ENCODE measurements around the gene C11orf52.
"Not testable (repeated sequence)": the region's sequence is repeated elsewhere in the genome, so short reads cannot be mapped to it uniquely, and the experiment has no call there.

Gene C11orf52, protein sequence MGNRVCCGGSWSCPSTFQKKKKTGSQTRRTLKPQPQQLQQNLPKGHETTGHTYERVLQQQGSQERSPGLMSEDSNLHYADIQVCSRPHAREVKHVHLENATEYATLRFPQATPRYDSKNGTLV

DNA sequence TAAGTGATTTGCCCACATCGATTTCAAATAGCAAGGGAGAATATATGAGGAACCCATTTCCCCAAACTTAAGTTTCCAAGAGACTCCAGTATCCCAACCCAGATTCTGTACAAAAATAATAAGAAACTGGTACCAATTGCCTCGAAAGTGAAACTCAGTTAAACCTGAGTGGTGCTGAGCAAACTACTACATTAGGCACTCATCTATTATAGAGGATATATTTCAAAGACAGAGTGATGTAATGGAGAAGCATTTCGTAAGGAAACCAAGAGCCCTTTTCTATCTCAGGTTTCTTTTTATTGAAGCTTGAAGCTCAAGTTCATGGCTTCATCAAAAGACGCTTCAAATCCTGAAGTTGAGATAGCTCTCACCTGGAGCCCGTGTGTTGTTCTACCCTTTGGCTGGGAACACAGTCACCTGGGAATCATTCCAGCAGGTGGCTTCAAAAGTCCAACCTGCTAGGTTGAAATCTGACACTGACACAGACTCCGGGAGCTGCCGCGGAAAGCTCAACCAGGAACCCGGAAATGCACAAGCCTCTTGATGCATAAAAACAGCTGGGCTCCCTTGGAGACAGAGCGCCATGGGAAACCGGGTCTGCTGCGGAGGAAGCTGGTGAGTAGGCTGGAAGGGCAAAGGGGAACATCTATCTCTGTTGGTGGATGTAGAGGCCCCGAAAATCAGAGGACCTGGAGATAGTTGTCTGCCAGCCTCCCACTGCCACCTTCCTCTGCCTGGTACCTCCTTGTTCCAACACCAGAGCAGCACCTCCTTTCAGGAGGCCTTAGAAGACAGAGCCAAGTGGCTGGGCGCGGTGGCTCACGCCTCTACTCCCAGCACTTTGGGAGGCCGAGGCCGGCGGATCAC, at the start of gene C11orf52:
TSS of gene C11orf52 (plus strand) at position 524 of the 867 bp plus-strand sequence. CDS start at position 584, 60 bp downstream.
- DNase-seq = no peak

DNA sequence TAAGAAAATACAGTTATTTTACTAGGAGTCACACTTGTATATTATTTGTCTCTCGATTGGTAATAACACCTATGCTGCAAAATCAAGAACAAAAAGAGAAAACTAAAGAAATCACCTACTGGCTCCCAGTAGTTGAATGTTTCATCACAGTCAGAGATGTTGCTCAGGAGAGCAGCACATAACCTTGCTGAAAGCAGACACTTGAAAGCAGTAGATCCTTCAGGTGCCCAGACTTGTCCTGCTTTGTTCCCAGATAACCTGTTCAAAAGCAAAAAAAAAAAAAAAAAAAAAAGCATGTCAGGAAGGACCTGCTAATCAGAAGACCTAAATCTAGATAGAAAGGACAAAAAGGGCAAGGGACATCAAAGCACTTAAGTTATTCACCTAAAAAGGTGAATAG, 48.6 kb upstream of the C11orf52 start:
- no peak for DNase-seq

DNA sequence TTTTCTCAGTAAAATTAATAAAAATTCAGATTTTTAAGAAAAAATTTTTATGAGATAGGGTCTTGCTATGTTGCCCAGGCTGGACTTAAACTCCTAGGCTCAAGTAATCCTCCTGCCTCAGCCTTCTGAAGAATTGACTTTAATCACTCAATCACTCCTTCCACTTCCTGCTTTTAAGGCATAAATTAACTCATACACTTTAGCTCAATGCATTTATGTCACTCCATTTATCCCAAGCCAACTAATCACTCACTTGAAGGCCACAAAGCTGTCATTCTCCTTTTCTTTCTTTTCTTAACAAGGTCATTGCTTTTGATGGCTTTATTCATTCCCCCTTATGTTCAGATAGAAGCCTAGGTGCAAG, 48.2 kb upstream of the C11orf52 start:
- no peak for DNase-seq

DNA sequence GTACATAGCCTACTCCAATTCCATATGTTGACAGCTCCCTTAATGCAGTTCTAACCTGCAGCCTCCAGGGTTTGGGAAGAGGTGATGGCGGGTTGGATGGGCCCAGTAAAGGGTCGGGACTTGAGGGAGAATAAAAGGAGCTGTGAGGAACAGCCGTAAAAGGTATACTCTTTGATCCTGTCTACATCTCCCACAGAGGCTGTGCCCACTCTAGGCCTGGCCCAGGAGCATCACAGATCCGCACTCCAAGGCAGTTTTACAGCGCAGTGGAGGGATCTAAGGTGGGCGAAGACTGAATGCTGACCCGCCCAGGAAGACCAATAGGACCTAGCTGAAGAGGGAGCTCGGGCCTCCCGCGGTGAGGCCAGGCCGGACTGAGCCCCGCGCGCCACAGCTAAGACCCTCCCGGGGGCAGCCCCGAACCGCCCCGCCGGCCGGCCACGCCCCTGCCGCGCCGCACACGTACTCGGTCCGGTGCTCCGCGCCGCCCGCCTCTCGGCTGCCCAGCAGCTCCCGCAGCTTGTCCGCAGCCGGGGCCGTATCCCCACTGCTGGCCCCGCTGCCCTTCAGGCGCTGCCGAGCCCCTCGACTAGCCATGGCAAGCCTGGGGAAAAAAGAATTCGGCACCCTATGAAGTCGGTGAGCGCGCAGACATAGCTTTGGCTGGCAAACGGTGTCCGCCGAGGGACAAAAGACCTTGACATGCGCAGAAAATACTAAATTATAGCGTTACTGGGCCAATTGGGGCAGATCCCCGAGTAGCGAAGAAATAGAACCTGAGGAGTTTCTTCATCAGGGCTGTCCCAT, 47.6 kb upstream of the C11orf52 start, which contains the start of gene ALG9:
TSS of gene ALG9 (minus strand) at position 696 of the 807 bp plus-strand sequence. CDS start at position 597, 99 bp downstream.
- peak; percentile 94 for DNase-seq

DNA sequence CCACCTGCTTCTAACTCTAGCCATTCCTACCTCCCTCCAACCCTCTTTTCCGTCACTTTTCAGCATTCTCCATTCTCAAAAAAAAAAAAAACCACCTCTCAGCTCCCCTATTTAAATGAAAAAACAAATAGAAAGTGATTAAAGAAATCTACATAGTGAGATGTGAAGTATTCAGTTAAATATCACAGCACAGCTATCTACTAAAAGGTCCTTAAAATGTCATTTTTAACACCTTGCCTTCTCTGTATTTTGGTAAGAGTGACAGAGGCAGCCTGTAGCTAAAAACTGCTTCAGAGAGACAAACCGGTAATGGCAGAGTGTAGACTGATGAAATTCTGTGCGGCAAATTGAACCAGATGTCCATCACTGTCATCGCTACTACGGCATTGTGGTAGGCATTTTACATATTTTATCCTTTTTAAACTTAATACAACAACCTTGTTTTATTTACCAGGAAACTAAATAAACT, 47.0 kb upstream of the C11orf52 start:
- no peak for DNase-seq

DNA sequence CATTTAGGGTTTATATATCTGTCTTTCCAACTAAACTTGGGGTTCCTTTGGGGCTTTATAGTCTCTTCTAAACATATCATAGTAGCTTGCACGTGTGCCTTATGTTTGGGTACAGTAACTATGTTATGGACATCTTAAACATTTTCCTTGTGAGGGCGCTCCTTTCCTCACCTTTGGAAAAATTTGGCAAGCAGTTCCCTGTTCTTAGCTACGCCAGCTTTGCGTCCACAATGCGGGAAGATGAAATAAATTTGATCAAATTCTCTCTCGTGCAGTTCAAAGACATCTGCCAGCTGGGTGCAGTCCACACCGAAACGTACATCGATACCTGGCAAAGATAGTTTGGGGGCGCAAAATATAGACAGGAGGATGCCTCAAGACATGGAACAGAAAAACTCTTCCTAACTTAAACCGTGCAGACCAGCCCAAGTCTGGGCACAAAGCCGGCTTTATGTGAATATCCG, 40.3 kb upstream of the C11orf52 start:
- no peak for DNase-seq

DNA sequence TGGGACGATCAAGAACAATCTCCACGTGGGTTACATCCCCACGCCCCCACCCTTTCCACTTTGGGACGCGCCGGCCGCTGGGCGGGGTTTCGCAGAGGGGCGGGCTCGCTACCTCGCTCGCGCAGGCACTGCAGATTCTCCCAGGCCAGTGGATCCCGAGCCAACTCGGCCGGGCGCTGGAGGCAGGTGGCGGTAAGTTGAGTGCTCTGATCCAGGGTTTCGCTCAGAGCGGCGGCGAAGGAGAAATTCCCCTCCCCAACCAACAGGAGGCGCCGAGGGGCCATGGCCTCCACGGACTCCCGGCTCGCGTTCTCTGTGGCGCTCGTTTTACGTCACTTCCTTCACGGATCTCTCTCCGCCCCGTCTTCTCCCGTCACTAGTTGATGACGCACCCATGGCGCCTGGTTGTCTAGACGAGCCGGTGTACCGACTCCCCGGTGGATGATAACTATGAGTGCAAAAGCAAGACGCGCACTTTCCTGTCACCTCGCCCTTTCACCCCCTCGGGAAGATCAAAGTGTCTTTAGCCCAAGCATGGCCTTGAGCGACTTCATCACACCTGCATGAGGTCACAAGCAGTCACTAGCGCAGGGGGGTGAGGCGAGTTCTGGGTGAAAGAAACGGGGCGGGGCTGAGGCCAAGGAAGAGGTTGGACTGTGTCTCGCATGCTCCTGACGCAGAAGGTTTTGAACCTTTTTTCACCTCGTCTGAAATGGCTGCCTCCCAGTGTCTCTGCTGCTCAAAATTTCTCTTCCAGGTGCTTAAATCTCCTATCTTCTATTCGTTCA, 39.7 kb upstream of the C11orf52 start, which contains the start of the genes CFAP68 and FDXACB1:
TSS of gene CFAP68 (plus strand) at position 693 of the 788 bp plus-strand sequence. CDS start at position 713, 20 bp downstream.
TSS of gene FDXACB1 (minus strand) at position 317 of the 788 bp plus-strand sequence. CDS start at position 284, 33 bp downstream.
- DNase-seq = peak; percentile 95

DNA sequence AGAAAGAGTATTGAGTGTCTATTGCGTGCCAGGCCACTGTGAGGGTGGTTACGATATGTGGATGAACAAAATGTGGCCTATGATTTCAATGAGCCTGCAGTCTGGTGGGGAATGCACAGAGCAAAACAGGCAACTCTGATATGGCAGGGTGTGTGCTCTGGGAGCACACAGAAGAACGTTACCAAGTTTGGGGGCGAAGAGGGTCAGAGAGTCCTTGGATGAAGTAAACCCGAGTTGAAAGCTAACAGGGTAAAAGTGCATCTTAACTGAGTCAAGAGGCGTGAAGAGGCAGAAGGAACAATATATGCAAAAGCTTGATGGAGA, 39.1 kb upstream of the C11orf52 start:
- DNase-seq = no peak

DNA sequence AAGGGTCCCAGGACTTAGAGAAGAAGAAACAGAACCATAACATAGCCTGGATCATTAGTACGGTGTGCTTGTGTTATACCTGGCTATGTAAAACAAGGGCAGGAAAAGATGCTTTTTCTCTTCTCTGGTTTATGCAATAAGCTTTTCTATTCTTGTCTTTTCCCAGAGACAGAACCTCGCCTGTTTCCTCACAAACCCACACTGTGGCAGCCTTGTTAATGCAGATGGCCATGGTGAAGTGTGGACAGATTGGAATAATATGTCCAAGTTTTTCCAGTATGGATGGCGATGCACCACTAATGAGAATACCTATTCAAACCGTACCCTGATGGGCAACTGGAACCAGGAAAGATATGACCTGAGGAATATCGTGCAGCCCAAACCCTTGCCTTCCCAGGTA, 36.5 kb upstream of the C11orf52 start:
- no peak for DNase-seq

DNA sequence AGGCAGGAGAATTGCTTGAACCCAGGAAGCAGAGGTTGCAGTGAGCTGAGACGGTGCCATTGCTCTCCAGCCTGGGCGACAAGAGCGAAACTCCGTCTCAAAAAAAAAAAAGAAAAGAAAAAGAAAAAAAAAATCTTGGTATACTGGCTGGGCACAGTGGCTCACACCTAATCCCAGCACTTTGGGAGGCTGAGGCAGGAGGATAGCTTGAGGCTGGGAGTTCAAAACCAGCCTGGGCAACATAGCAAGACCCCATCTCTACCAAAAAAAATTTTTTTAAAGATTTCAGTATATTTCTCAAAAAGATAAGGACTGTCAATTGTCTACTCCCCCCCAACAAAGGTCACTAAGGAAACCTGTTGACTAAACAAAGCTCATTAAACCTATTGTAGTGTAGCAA, 33.7 kb upstream of the C11orf52 start:
- not testable (repeated sequence) for DNase-seq

DNA sequence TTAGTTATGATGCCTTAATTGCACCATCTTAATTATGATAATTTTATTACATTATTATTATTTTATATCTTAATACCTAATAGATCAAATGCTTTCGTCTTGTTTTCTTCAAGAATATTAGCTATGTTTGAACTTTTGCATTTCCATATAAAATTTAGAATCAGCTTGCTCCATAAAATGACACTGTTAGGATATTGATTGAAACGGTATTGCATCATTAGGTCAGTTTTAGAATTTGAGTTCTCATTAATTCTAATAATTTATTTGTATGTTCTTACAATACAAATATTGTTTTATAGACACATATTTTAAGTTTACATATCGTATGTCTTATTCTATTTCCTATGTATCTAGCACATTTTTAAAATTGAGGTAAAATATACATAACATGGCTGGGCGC, 32.7 kb upstream of the C11orf52 start:
- DNase-seq = no peak

DNA sequence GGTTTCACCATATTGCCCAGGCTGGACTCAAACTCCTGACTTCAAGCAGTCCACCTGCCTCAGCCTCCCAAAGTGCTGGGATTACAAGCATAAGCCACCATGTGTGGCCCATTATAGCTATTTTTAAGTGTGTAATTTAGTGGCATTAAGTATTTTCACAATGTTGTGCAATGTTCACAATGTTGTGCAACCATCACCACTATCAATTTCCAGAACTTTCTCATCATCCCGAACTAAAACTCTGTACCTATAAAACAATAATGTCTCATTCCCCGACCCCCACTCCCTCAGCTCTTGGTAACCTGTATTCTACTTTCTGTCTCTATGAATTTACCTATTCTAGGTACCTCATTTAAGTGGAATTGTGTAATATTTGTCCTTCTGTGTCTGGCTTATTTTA, 31.9 kb upstream of the C11orf52 start:
- DNase-seq = no peak

DNA sequence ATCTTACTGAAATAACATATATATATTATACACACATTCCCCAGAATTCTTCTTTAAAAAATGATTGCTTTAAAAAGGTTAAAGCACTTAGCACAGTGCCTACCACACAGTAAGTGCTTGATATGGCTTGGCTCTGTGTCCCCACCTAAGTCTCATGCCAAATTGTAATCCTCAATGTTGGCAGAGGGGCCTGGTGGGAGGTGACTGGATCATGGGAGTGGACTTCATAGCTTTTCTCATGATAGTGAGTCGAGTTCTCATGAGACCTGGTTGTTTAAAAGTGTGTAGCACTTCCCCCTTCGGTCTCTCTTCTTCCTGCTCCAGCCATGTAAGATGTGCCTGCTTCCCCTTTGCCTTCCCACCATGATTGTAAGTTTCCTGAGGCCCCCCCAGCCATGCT, 13.3 kb upstream of the C11orf52 start:
- DNase-seq = no peak

DNA sequence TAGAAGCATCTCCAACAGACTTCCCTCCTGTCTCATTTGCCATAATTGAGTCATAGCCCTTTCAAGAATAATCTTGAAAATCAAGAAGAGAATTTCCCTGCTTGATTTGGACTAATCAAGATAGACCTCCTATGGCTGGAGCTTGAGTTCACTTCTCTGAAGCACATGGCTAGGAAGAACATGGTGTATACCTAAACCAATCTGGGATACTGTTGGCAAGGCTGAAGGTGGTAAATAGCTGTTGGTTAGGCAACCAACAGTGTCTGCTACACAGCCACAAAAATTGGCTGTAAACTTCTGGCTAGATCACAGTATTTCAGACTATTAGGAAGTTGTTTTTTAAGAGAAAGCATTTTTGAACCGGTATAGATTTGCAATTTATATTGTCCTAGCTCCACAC, 12.0 kb upstream of the C11orf52 start:
- DNase-seq = no peak

DNA sequence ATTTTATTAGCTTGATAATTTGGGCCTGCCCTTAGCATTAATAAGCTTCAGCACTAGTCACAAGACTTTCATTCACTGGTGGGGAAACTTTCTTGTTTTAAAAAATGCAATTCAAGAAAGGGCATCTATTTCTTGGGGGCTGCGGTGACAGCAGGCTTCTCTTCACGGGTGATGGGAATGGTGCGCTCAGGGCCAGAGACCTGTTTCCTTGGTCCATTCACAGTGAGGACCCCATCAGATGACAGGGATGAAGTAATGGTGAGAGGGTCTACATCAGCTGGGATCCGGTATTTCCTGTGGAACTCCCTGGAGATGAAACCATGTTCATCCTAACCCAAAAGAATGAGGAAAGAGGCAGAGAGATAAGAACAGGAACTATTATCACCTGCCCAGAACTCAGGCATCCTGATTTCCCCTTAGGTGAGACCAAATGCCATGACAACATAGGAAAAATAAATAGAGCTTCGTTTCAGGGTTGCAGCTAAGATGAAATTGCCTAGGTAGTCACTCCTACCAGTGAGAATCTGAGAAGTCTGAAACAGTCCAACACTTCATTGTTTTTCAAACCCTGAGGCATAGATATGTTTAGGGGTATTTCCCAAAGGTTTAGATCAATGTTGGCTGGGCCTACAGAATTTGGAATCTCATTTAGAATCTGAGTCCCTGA, 9.9 kb upstream of the C11orf52 start:
- no peak for DNase-seq

DNA sequence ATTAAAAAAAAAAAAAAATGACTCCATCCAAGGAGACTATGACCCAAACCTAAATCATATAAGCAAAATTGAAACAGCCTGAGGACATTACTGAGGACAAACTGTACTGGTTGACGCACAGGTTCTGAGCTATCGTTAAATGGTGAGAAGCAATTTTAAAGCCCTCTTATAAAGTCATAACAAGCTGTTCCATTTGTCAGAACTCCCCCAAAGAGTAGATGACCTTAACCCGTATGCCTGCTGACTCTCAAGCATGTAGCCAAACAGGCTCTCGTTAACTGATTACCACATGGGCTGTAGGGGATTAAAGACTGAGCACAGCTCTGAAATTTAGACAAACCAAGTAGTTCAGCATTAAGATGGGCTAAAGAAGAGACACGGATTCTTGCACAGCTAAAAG, 9.3 kb upstream of the C11orf52 start:
- DNase-seq = no peak

DNA sequence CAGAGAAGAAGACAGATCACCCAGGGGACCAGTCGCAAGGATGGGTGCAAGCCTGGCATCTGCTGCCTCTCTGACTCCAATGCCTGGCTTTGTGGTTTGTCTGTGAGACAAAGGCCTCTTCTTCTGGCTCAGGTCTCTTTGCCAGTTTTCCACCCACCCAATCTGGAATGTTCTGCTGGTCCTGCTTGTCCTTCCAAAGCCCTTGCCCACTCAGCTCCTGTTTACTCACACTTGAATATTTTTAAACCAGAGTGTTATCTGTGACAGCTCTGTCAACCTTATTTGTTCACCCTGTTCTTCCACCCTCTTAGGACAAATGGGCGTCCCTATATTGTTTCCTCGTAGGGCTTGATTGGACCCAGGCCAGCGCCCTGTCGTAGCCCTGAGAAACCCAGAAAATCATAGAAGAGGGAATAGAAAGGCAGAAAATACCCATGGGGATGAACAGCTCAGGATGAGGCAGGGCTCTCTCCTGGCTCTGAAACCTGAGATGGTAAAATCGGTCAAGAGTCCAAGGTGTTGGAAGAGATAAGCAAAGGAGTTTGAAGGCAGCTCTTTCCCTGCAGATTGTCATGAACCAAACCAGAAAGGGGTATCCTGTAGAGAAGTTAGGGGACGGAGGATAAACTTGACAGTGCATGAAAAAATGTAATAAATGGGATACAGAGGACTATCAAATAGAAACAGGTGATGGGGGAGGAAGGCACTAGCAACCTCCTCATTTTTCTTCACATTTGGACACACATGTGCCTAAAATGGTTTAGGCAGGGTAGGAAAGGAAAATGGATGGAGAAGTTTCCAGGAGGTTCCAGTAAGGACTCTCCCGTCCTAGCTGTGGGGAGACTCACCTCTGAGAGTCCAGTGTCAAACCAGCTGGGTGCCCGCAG, 7.8 kb upstream of the C11orf52 start:
- no peak for DNase-seq

DNA sequence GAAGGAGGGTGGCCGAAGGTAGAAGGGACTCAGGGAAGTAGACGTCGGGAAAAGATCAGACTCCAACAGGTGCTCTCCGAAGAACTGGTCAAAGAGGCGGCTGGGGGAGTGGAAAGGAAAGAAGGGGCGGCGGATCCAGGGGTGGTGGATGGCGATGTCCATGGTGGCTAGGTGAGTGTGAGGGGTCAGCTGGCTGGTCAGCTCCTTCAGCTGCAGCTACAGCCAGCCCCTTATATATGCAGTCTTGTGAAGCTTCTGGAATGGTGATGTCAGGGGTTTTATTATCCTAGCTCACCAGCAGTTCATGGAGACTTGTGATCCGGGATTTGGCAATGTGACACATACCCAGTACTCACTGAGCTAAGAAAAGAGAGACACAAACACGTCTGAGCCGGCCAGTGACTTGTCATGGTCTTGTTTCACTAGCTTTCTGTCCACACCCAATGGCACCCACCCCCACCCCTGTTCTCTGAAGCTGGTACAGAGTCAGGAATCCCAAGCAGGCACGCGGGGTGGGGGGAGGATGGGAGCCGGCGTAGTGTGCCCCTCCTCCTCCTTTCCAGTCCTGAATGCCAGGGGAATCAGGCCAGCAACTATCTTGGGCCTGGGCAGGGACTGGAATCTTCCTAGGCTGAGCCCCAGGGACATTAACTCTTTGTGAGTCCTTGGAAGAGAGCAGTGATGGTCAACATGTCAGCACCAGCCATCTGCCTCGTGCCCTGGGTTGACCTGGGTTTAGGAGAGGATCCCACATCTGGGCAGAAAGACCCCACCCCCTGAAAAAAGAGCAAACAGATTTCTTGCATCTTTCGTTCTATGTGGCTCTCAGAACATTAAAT, 6.9 kb upstream of the C11orf52 start, which contains the start of gene CRYAB:
TSS of gene CRYAB (minus strand) at position 208 of the 839 bp plus-strand sequence. CDS start at position 162, 46 bp downstream.
- DNase-seq = no peak

DNA sequence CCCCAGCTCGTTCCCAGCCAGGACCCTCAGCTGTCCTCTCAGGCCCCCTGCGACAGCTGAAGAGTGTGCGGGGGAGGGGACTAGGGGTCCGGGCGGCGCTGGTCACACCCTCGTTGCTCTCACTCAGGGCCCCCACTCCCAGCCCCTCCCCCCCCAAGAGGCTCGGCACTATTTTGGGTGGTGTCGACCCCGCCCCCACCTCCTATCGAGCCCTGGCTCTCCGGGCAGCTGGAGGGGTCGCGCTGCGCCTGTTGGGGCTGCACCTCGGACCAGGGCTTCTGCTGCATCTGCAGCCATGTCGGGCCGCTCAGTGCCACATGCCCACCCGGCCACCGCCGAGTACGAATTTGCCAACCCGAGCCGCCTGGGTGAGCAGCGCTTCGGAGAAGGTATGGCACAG, 6.2 kb upstream of the C11orf52 start, which contains the start of gene HSPB2:
TSS of gene HSPB2 (plus strand) at position 200 of the 400 bp plus-strand sequence. CDS start at position 296, 96 bp downstream.
- DNase-seq = no peak

All from stimulated activated CD8-positive, alpha-beta memory T cell treated with anti-CD3 and anti-CD28 coated beads, Interleukin-4, amount 100 ng/mL, for 48 hours (primary cell).